Activated gamma-delta T cell treated with anti-CD3 and anti-CD28 coated beads, Interleukin-2, amount 50 U/mL, for 16 hours (primary cell): ENCODE results near the gene OPCML.
"Not testable (repeated sequence)": the region's sequence is repeated elsewhere in the genome, so short reads cannot be mapped to it uniquely, and the experiment has no call there.

Experiments used
- DNase-seq: peaks from one replicate; pipeline ENCODE4 v3.0.0-alpha.2; 2020; ENCODE audit warnings: low read depth

OPCML gene

GRCh38 chr11:132423266-132423665 lies 1109.0 kb downstream of the OPCML start:
- DNase-seq, result no peak

- DNase-seq, result no peak
Measured at GRCh38 chr11:132422722-132423121, 1109.6 kb downstream of the OPCML start.

GRCh38 chr11:132421555-132421954 lies 1110.7 kb downstream of the OPCML start:
- no peak for DNase-seq

- DNase-seq, result no peak
Measured at GRCh38 chr11:132414451-132414850, 1117.8 kb downstream of the OPCML start.

GRCh38 chr11:132410383-132410782 lies 1121.9 kb downstream of the OPCML start:
- no peak for DNase-seq

- DNase-seq, result no peak
Measured at GRCh38 chr11:132409573-132410355, 1122.5 kb downstream of the OPCML start.

- DNase-seq, result no peak
Measured at GRCh38 chr11:132408877-132409276, 1123.4 kb downstream of the OPCML start.

- DNase-seq, result no peak
Measured at GRCh38 chr11:132405728-132406127, 1126.6 kb downstream of the OPCML start.

GRCh38 chr11:132402071-132402684 lies 1130.1 kb downstream of the OPCML start:
- DNase-seq, result no peak

- no peak for DNase-seq
Measured at GRCh38 chr11:132396318-132396717, 1136.0 kb downstream of the OPCML start.

- DNase-seq, result no peak
Measured at GRCh38 chr11:132395434-132395833, 1136.9 kb downstream of the OPCML start.

- DNase-seq, result no peak
Measured at GRCh38 chr11:132379540-132379939, 1152.8 kb downstream of the OPCML start.

- DNase-seq, result no peak
Measured at GRCh38 chr11:132373405-132374143, 1158.7 kb downstream of the OPCML start.

GRCh38 chr11:132370114-132370513 lies 1162.2 kb downstream of the OPCML start:
- not testable (repeated sequence) for DNase-seq

GRCh38 chr11:132367293-132367692 lies 1165.0 kb downstream of the OPCML start:
- no peak for DNase-seq

- DNase-seq, result no peak
Measured at GRCh38 chr11:132365650-132366049, 1166.7 kb downstream of the OPCML start.
